Ishikawa (cell line): ENCODE data around the gene ETHE1.

Source experiments
- CEBPB ChIP-seq: IDR thresholded peaks from 2 replicates; pipeline ENCODE4 v1.6.1; 2012
- CREB1 ChIP-seq: IDR thresholded peaks from 2 replicates; pipeline ENCODE4 v1.6.1; 2012; ENCODE audit warnings: low read depth
- EGR1 ChIP-seq: IDR thresholded peaks from 2 replicates; pipeline ENCODE4 v1.6.1; 2012
- EP300 ChIP-seq: IDR thresholded peaks from 2 replicates; pipeline ENCODE4 v1.6.1; 2012; ENCODE audit warnings: borderline replicate concordance
- FOXM1 ChIP-seq: IDR thresholded peaks from 2 replicates; pipeline ENCODE4 v1.6.1; 2012; ENCODE audit warnings: low read depth, borderline replicate concordance
- NFIC ChIP-seq: IDR thresholded peaks from 2 replicates; pipeline ENCODE4 v1.6.1; 2012
- RAD21 ChIP-seq: IDR thresholded peaks from 2 replicates; pipeline ENCODE4 v1.6.1; 2012; ENCODE audit warnings: low read depth
- TAF1 ChIP-seq: IDR thresholded peaks from 2 replicates; pipeline ENCODE4 v1.6.1; 2012; ENCODE audit warnings: low read depth, mild to moderate bottlenecking
- TCF12 ChIP-seq: IDR thresholded peaks from 2 replicates; pipeline ENCODE4 v1.6.1; 2012; ENCODE audit warnings: low read depth
- TEAD4 ChIP-seq: IDR thresholded peaks from 2 replicates; pipeline ENCODE4 v1.6.1; 2012
- YY1 ChIP-seq: IDR thresholded peaks from 2 replicates; pipeline ENCODE4 v1.6.1; 2012; ENCODE audit warnings: low read depth
- ZBTB7A ChIP-seq: IDR thresholded peaks from 2 replicates; pipeline ENCODE4 v1.6.1; 2012; ENCODE audit warnings: low read depth
- TF ChIP-seq, protein P1 (sequence below): IDR thresholded peaks from 2 replicates; pipeline ENCODE4 v1.6.1; 2012; ENCODE audit warnings: low read depth, mild to moderate bottlenecking
- TF ChIP-seq, protein P2 (sequence below): IDR thresholded peaks from 2 replicates; pipeline ENCODE4 v1.6.1; 2012
- TF ChIP-seq, protein P3 (sequence below): IDR thresholded peaks from 2 replicates; pipeline ENCODE4 v1.6.1; 2012

Gene ETHE1

DNA sequence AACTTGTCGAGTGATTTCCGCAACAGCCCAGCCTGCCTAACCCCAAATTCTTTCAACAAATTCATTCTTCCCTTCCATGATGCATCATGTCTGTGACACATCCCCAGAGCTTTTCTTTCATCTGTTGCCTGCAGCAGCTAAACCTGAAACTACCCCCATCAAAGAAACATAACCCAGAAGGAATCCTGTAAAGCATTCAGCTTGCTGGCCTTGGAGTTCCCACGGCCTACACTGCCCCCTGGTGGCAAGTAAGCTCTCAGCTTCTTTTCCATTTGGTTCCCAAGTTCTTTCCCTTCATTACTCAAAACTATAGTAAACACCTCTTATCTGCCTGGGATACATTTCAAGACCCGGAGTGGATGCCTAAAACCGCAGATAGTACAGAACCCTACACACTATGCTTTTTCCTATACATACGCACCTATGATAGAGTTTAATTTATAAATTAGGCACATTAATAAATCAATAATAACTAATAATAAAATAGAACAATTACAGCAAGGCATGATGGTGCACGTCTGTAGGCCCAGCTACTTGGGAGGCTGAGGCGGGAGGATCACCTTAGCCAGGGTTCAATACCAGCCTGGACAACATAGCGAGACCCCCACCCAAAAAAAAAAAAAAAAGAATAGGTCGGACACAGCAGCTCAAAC lies 7.4 kb downstream of the ETHE1 start:
- TF ChIP-seq EGR1, result no peak
- TF ChIP-seq, protein P1, sequence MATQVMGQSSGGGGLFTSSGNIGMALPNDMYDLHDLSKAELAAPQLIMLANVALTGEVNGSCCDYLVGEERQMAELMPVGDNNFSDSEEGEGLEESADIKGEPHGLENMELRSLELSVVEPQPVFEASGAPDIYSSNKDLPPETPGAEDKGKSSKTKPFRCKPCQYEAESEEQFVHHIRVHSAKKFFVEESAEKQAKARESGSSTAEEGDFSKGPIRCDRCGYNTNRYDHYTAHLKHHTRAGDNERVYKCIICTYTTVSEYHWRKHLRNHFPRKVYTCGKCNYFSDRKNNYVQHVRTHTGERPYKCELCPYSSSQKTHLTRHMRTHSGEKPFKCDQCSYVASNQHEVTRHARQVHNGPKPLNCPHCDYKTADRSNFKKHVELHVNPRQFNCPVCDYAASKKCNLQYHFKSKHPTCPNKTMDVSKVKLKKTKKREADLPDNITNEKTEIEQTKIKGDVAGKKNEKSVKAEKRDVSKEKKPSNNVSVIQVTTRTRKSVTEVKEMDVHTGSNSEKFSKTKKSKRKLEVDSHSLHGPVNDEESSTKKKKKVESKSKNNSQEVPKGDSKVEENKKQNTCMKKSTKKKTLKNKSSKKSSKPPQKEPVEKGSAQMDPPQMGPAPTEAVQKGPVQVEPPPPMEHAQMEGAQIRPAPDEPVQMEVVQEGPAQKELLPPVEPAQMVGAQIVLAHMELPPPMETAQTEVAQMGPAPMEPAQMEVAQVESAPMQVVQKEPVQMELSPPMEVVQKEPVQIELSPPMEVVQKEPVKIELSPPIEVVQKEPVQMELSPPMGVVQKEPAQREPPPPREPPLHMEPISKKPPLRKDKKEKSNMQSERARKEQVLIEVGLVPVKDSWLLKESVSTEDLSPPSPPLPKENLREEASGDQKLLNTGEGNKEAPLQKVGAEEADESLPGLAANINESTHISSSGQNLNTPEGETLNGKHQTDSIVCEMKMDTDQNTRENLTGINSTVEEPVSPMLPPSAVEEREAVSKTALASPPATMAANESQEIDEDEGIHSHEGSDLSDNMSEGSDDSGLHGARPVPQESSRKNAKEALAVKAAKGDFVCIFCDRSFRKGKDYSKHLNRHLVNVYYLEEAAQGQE, result no peak
- no peak for TF ChIP-seq TAF1
- TF ChIP-seq TEAD4, result no peak
- TF ChIP-seq CREB1, result no peak
- TF ChIP-seq EP300, result no peak
- no peak for TF ChIP-seq CEBPB
- peak; percentile 94 for TF ChIP-seq RAD21
- no peak for TF ChIP-seq ZBTB7A

DNA sequence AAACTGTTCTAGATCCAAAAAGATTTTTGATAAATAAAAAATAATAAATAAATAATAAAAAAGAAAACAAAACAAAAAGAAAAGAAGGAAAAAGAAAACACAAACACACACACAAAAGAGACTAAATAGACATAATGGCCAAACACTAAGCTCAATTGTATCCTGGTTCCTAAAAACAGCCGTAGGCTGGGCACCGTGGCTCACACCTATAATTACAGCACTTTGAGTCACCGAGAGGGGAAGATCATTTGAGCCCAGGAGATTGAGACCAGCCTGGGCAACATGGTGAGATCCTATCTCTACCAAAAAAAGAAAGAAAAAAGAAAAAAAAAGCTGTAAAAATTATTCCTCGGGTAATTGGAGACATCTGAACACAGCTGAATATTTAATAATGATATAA lies 8.9 kb downstream of the ETHE1 start:
- TF ChIP-seq EP300 (no peak), CREB1 (no peak), FOXM1 (no peak), YY1 (no peak)

DNA sequence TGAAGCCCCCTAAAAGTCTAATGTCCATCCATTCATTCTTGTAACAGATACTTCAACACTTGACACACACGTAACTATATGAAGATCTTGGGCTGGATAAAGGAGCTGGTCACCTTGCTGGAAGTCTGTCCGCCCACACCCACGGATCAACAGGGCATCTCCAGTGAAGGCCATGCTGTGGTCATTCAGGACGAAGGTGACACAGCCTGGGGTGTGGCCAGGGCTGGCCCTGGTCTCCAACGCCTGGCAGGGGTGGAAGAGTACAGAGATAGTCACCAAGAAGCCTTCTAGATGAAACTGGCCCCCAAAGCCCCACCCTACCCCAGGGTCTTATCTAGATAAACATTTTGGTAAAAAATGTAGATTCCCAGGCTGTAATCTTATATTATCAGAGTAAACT lies 15.7 kb downstream of the ETHE1 start:
- TF ChIP-seq CREB1 (no peak), FOXM1 (no peak), TEAD4 (no peak), EP300 (no peak), TCF12 (no peak), TAF1 (no peak), CEBPB (no peak), NFIC (no peak), ZBTB7A (no peak), EGR1 (no peak), YY1 (no peak), RAD21 (no peak)
- TF ChIP-seq, protein P2, sequence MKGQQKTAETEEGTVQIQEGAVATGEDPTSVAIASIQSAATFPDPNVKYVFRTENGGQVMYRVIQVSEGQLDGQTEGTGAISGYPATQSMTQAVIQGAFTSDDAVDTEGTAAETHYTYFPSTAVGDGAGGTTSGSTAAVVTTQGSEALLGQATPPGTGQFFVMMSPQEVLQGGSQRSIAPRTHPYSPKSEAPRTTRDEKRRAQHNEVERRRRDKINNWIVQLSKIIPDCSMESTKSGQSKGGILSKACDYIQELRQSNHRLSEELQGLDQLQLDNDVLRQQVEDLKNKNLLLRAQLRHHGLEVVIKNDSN, result no peak
- TF ChIP-seq, protein P1, result no peak
- TF ChIP-seq, protein P3, sequence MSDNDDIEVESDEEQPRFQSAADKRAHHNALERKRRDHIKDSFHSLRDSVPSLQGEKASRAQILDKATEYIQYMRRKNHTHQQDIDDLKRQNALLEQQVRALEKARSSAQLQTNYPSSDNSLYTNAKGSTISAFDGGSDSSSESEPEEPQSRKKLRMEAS, result no peak

DNA sequence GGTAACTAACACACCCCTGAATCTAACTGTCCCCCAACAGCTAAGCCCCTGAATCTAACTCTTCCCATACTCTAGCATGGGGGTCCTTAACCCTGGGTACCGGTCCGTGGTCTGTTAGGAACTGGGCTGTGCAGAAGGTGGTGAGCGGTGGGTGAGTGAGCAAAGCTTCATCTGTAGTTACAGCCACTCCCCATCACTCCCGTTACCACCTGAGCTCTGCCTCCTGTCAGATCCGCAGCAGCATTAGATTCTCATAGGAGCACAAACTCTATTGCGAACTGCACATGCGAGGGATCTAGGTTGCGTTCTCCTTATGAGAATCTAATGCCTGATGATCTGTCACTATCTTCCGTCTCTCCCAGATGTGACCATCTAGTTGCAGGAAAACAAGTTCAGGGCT lies 16.3 kb downstream of the ETHE1 start:
- no peak for TF ChIP-seq EP300
- TF ChIP-seq, protein P2, result no peak
- no peak for TF ChIP-seq TAF1
- TF ChIP-seq NFIC, result no peak
- no peak for TF ChIP-seq CEBPB
- no peak for TF ChIP-seq ZBTB7A
- no peak for TF ChIP-seq YY1
- no peak for TF ChIP-seq TEAD4
- no peak for TF ChIP-seq CREB1
- no peak for TF ChIP-seq TCF12
- TF ChIP-seq, protein P1, result no peak
- TF ChIP-seq FOXM1, result no peak
- TF ChIP-seq RAD21, result no peak
- TF ChIP-seq EGR1, result no peak
- TF ChIP-seq, protein P3, result no peak
